ENCODE results near the gene TRIM13. TPM values are rescaled to one million over a fixed set of nuclear protein-coding genes. Genes with fewer than 3 reads are reported as not detected.

Gene TRIM13
- total RNA-seq, 2 donors from 2014 or later: 4.6 to 11.2 TPM

DNA sequence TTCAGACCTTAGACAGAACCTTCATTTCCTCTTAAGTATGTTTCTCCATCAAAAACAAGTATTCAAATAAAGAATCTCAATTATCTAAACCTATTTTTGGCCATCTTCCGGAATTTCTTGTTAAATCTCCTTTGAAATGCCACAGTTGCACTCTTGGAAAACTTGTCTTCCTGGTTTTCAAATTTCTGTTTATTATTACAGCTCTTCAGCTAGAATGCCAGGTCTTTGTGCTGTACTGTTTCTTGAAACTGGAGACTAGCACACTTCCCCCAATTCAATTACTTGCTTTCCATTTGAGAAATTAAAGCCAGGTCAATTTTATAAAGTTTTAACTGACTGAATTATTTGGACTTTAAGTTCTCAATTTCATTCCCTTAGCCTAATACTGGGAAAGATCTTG, 28.6 kb downstream of the TRIM13 start:
- Histone ChIP-seq H3K36me3 (replicated peaks in 1 of 2; ENCODE audit: insufficient read depth in 1 of 2, low read depth in 2 of 2) (no peaks in the 10 kb centered on the region), H3K27me3 (no peaks in the 10 kb centered on the region), H3K9me3 (no peaks in the 10 kb centered on the region), H3K27ac (no peak overlapping the region), H3K4me3 (no peak overlapping the region), H3K4me1 (no peaks in the 10 kb centered on the region)
- WGBS, 2 donors: 39 to 56% methylated on average over 1 of the region's 1 CpG
- ATAC-seq (no peak), DNase-seq (no peak)
- intact Hi-C loops (cut with DNase I): no loop called here
- no peak for TF ChIP-seq POLR2A (IDR thresholded peaks at IDR 0.05)
- TF ChIP-seq, protein P1, sequence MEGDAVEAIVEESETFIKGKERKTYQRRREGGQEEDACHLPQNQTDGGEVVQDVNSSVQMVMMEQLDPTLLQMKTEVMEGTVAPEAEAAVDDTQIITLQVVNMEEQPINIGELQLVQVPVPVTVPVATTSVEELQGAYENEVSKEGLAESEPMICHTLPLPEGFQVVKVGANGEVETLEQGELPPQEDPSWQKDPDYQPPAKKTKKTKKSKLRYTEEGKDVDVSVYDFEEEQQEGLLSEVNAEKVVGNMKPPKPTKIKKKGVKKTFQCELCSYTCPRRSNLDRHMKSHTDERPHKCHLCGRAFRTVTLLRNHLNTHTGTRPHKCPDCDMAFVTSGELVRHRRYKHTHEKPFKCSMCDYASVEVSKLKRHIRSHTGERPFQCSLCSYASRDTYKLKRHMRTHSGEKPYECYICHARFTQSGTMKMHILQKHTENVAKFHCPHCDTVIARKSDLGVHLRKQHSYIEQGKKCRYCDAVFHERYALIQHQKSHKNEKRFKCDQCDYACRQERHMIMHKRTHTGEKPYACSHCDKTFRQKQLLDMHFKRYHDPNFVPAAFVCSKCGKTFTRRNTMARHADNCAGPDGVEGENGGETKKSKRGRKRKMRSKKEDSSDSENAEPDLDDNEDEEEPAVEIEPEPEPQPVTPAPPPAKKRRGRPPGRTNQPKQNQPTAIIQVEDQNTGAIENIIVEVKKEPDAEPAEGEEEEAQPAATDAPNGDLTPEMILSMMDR (IDR thresholded peaks at IDR 0.05): no peak

GRCh38 chr13:50026788-50027473, 30.1 kb downstream of the TRIM13 start:
- Histone ChIP-seq H3K4me1 (no peaks in the 10 kb centered on the region), H3K27me3 (no peaks in the 10 kb centered on the region), H3K36me3 (replicated peaks in 1 of 2; ENCODE audit: insufficient read depth in 1 of 2, low read depth in 2 of 2) (no peaks in the 10 kb centered on the region), H3K4me3 (no peak overlapping the region), H3K9me3 (no peaks in the 10 kb centered on the region), H3K27ac (no peak overlapping the region)
- TF ChIP-seq, protein P1 (IDR thresholded peaks at IDR 0.05): no peak
- no peak for TF ChIP-seq POLR2A (IDR thresholded peaks at IDR 0.05)
- intact Hi-C loops (cut with DNase I): no loop called here
- ATAC-seq (no peak), DNase-seq (no peak)
- WGBS, 2 donors: 76 to 95% methylated on average over 2 of the region's 2 CpGs

DNA sequence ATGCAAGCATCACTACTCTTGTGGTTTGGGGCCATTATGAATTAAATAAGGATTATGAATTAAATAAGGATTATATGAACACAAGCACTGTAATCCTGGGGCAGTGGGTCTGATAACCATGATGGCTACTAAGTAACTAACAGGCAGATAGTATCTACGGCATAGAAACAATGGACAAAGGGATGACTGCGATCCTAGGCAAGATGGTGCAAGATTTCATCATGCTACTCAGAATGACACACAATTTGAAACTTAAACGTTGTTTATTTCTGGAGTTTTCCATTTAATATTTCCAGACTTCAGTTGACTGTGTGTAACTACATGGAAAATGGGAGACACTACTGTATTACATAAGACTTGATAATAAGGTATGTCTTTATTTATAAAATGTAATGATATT, 33.5 kb downstream of the TRIM13 start:
- no peak for DNase-seq
- ATAC-seq: no peak
- Histone ChIP-seq H3K9me3 (no peaks in the 10 kb centered on the region), H3K4me3 (no peak overlapping the region), H3K4me1 (no peaks in the 10 kb centered on the region), H3K27ac (no peak overlapping the region), H3K27me3 (no peaks in the 10 kb centered on the region), H3K36me3 (replicated peaks in 1 of 2; ENCODE audit: insufficient read depth in 1 of 2, low read depth in 2 of 2) (no peaks in the 10 kb centered on the region)
- intact Hi-C loops (cut with DNase I): no loop called here
- WGBS, 2 donors: 81 to 88% methylated on average over 3 of the region's 3 CpGs
- no peak for TF ChIP-seq POLR2A (IDR thresholded peaks at IDR 0.05)
- TF ChIP-seq, protein P1 (IDR thresholded peaks at IDR 0.05): no peak

- Histone ChIP-seq H3K4me3 (no peak overlapping the region), H3K27me3 (no peaks in the 10 kb centered on the region), H3K36me3 (replicated peaks in 1 of 2; ENCODE audit: insufficient read depth in 1 of 2, low read depth in 2 of 2) (no peaks in the 10 kb centered on the region), H3K9me3 (no peaks in the 10 kb centered on the region), H3K27ac (no peak overlapping the region), H3K4me1 (no peaks in the 10 kb centered on the region)
- TF ChIP-seq, protein P1 (IDR thresholded peaks at IDR 0.05): no peak
- no peak for TF ChIP-seq POLR2A (IDR thresholded peaks at IDR 0.05)
- ATAC-seq: no peak
- no peak for DNase-seq
- intact Hi-C loops (cut with DNase I): no loop called here
Observed at GRCh38 chr13:50033725-50034124, 36.9 kb downstream of the TRIM13 start.

- Histone ChIP-seq H3K27me3 (no peaks in the 10 kb centered on the region), H3K36me3 (replicated peaks in 1 of 2; ENCODE audit: insufficient read depth in 1 of 2, low read depth in 2 of 2) (no peaks in the 10 kb centered on the region), H3K4me3 (no peak overlapping the region), H3K4me1 (no peaks in the 10 kb centered on the region), H3K9me3 (peaks cover 0 to 5% (median 0%) of the 10 kb centered on the region in 3 donors), H3K27ac (no peak overlapping the region)
- no peak for TF ChIP-seq POLR2A (IDR thresholded peaks at IDR 0.05)
- TF ChIP-seq, protein P1 (IDR thresholded peaks at IDR 0.05): no peak
- ATAC-seq: no peak
- intact Hi-C loops (cut with DNase I): no loop called here
- no peak for DNase-seq
Observed at GRCh38 chr13:50037788-50038187, 40.9 kb downstream of the TRIM13 start.
